Body of pancreas (tissue), 4 donors: ENCODE measurements around the gene TUT4.

ENCODE experiments used
- CTCF ChIP-seq, 7 experiments: fragments of 450-650 bp in 4 of 7; fragments of 200-600 bp in 3 of 7; sonication (generic) in 3 of 7; IDR thresholded peaks; one replicate each; pipeline ENCODE4 v1.5.1; 2016 to 2019; ENCODE audit warnings: antibody characterized with exemption in 7 of 7
- POLR2A ChIP-seq, 3 donors: fragments of 450-650 bp; IDR thresholded peaks; one replicate each; pipeline ENCODE4 v1.6.1; 2016; ENCODE audit warnings: antibody characterized with exemption in 3 of 3, mild to moderate bottlenecking in 2 of 3

GRCh38 chr1:52511439-52511838 is 41.5 kb downstream of the TUT4 start:
- TF ChIP-seq POLR2A (IDR thresholded peaks at IDR 0.05) (no peak), CTCF (IDR thresholded peaks at IDR 0.05) (no peak)
